K562 (cell line): Measurements from ENCODE around the gene LSP1. TPM values are rescaled to one million over a fixed set of nuclear protein-coding genes. Genes with fewer than 3 reads are reported as not detected.

Source experiments
- CTCF ChIP-seq, 3 experiments: IDR thresholded peaks in 2 of 3; conservative IDR thresholded peaks in 1 of 3; 2 replicates each; pipeline ENCODE4 v1.5.1; 2011 to 2012; ENCODE audit warnings: low read length in 3 of 3, mild to moderate bottlenecking in 3 of 3, control low read depth in 2 of 3, improper control_type of control experiment in 1 of 3, inconsistent platforms in 1 of 3, low read depth in 1 of 3, mixed read lengths in 1 of 3, moderate library complexity in 1 of 3; ENCODE audit not compliant: insufficient read depth in 2 of 3
- DMBX1 ChIP-seq: fragments of 250-450 bp; sonication (Bioruptor Pico); IDR thresholded peaks from 2 replicates; pipeline ENCODE4 v1.8.0; 2022; ENCODE audit warnings: inconsistent platforms, mild to moderate bottlenecking, moderate library complexity, borderline replicate concordance
- HNRNPK ChIP-seq: fragments of 200-400 bp; formaldehyde crosslinking; IDR thresholded peaks from one replicate; pipeline ENCODE4 v1.6.1; 2018; ENCODE audit warnings: mild to moderate bottlenecking, low read depth, low read length; ENCODE audit not compliant: poor library complexity, severe bottlenecking
- ZBTB7A ChIP-seq: IDR thresholded peaks from 2 replicates; pipeline ENCODE4 v1.6.1; 2011; ENCODE audit warnings: low read depth, mild to moderate bottlenecking, low read length, moderate library complexity, borderline replicate concordance; ENCODE audit not compliant: control insufficient read depth
- ZNF324 ChIP-seq: fragments of 250-450 bp; sonication (Bioruptor Pico); IDR thresholded peaks from 2 replicates; pipeline ENCODE4 v1.4.0; 2020; ENCODE audit warnings: mild to moderate bottlenecking
- polyA plus RNA-seq, 8 experiments: library from polyadenylated mRNA; depleted of rRNA in 4 of 8; stranded (reverse) in 5 of 8; unstranded in 3 of 8; fragments of >200 nt; fragmentation: Nextera tagmentation in 2 of 8; fragmentation: Illumina TruSeq in 1 of 8; extraction: Ambion mirVana in 2 of 8; extraction: Trizol in 1 of 8; gene quantifications; 2 replicates each; pipeline versions ENCODE4 v1.2.1 to v1.2.3, GENCODE V29; 2011 to 2014; ENCODE audit warnings: inconsistent platforms in 1 of 8, missing spikeins in 1 of 8
- total RNA-seq, 7 experiments: library from RNA; depleted of rRNA in 6 of 7; stranded (reverse); fragments of >200 nt in 6 of 7; fragmentation: Illumina TruSeq in 2 of 7; extraction: Trizol in 2 of 7; gene quantifications; 2 replicates each; pipeline versions ENCODE4 v1.2.1 to v1.2.3, GENCODE V29; 2011 to 2021; ENCODE audit warnings: low replicate concordance in 1 of 7

Gene LSP1
- total and polyA plus RNA-seq, 9 of the 15 experiments (the other 6 are each of a cell fraction or from before 2014, with no cell fraction given) = 0.08 to 2.9 (median 0.65) TPM; not detected in 2

- peak; percentile 31 to 48 (median 47); a peak in 5 of 6 replicates for TF ChIP-seq CTCF (IDR thresholded peaks at IDR 0.05 in 2 of 3, conservative IDR thresholded peaks at IDR 0.05 in 1 of 3; ENCODE audit: insufficient read depth in 2 of 3, low read depth in 1 of 3, low read length in 3 of 3)
- TF ChIP-seq ZNF324 = no peak
- TF ChIP-seq HNRNPK = no peak
- no peak for TF ChIP-seq DMBX1
- TF ChIP-seq ZBTB7A = peak; percentile 82
Observed at GRCh38 chr11:1917523-1918435, 64.9 kb downstream of the LSP1 start (continued).
